IPS-15b (cell line): ENCODE results near the gene SIL1.
"Not testable (repeated sequence)": the region's sequence is repeated elsewhere in the genome, so short reads cannot be mapped to it uniquely, and the experiment has no call there.

ENCODE experiments used
- H3K27me3 ChIP-seq: one replicate; pipeline ENCODE4 v1.6.1; 2013; ENCODE audit warnings: low read length; ENCODE audit not compliant: control insufficient read depth, insufficient read depth
- H3K36me3 ChIP-seq: one replicate; pipeline ENCODE4 v1.6.1; 2013; ENCODE audit warnings: low read length; ENCODE audit not compliant: control insufficient read depth, insufficient read depth
- H3K4me1 ChIP-seq: one replicate; pipeline ENCODE4 v1.6.1; 2013; ENCODE audit warnings: mild to moderate bottlenecking, low read length; ENCODE audit not compliant: control insufficient read depth, insufficient read depth
- H3K4me3 ChIP-seq: one replicate; pipeline ENCODE4 v1.5.1; 2013; ENCODE audit warnings: low read depth, low read length
- H3K9ac ChIP-seq: one replicate; pipeline ENCODE4 v1.6.1; 2013; ENCODE audit warnings: low read depth, mild to moderate bottlenecking, low read length
- H3K9me3 ChIP-seq: one replicate; pipeline ENCODE4 v1.6.1; 2013; ENCODE audit warnings: mild to moderate bottlenecking, low read length; ENCODE audit not compliant: control insufficient read depth, insufficient read depth

SIL1 gene

GRCh38 chr5:139076111-139076510, 122.1 kb downstream of the SIL1 start:
- Histone ChIP-seq H3K4me1 (no peaks in the 10 kb centered on the region), H3K9ac (no peak overlapping the region), H3K36me3 (no peaks in the 10 kb centered on the region), H3K9me3 (no peaks in the 10 kb centered on the region), H3K4me3 (no peak overlapping the region), H3K27me3 (no peaks in the 10 kb centered on the region)

GRCh38 chr5:139075066-139076050, 122.8 kb downstream of the SIL1 start:
- Histone ChIP-seq H3K4me1 (no peaks in the 10 kb centered on the region), H3K27me3 (no peaks in the 10 kb centered on the region), H3K36me3 (no peaks in the 10 kb centered on the region), H3K9ac (no peak overlapping the region), H3K4me3 (no peak overlapping the region), H3K9me3 (no peaks in the 10 kb centered on the region)

GRCh38 chr5:139073956-139074355, 124.2 kb downstream of the SIL1 start:
- H3K4me1 ChIP-seq, H3K9ac ChIP-seq, H3K4me3 ChIP-seq, H3K36me3 ChIP-seq, H3K27me3 ChIP-seq, H3K9me3 ChIP-seq: not testable (repeated sequence)

GRCh38 chr5:139068494-139069151, 129.5 kb downstream of the SIL1 start:
- H3K36me3 ChIP-seq = no peaks in the 10 kb centered on the region
- no peaks in the 10 kb centered on the region for H3K27me3 ChIP-seq
- H3K9ac ChIP-seq = no peak overlapping the region
- H3K4me3 ChIP-seq = no peak overlapping the region
- no peaks in the 10 kb centered on the region for H3K4me1 ChIP-seq
- no peaks in the 10 kb centered on the region for H3K9me3 ChIP-seq

GRCh38 chr5:139068060-139068459, 130.1 kb downstream of the SIL1 start:
- no peak overlapping the region for H3K4me3 ChIP-seq
- no peaks in the 10 kb centered on the region for H3K36me3 ChIP-seq
- H3K9ac ChIP-seq = no peak overlapping the region
- no peaks in the 10 kb centered on the region for H3K27me3 ChIP-seq
- H3K9me3 ChIP-seq = no peaks in the 10 kb centered on the region
- no peaks in the 10 kb centered on the region for H3K4me1 ChIP-seq

GRCh38 chr5:139065306-139065705, 132.9 kb downstream of the SIL1 start:
- H3K9me3 ChIP-seq = no peaks in the 10 kb centered on the region
- peaks cover 5% of the 10 kb centered on the region for H3K4me1 ChIP-seq
- no peak overlapping the region for H3K9ac ChIP-seq
- H3K27me3 ChIP-seq = no peaks in the 10 kb centered on the region
- no peak overlapping the region for H3K4me3 ChIP-seq
- no peaks in the 10 kb centered on the region for H3K36me3 ChIP-seq

GRCh38 chr5:139064613-139065012, 133.6 kb downstream of the SIL1 start:
- Histone ChIP-seq H3K27me3 (no peaks in the 10 kb centered on the region), H3K9ac (no peak overlapping the region)

GRCh38 chr5:139063664-139064054, 134.5 kb downstream of the SIL1 start:
- Histone ChIP-seq H3K36me3 (no peaks in the 10 kb centered on the region), H3K9me3 (no peaks in the 10 kb centered on the region), H3K9ac (no peak overlapping the region), H3K4me1 (peaks cover 5% of the 10 kb centered on the region), H3K4me3 (no peak overlapping the region), H3K27me3 (no peaks in the 10 kb centered on the region)

More at GRCh38 chr5:139064613-139065012, 133.6 kb downstream of the SIL1 start:
- Histone ChIP-seq H3K4me3 (no peak overlapping the region), H3K4me1 (peaks cover 5% of the 10 kb centered on the region), H3K36me3 (no peaks in the 10 kb centered on the region), H3K9me3 (no peaks in the 10 kb centered on the region)

GRCh38 chr5:139062910-139063663, 135.1 kb downstream of the SIL1 start:
- Histone ChIP-seq H3K4me3 (no peak overlapping the region), H3K36me3 (no peaks in the 10 kb centered on the region), H3K4me1 (peaks cover 5% of the 10 kb centered on the region), H3K9ac (no peak overlapping the region), H3K9me3 (no peaks in the 10 kb centered on the region), H3K27me3 (no peaks in the 10 kb centered on the region)

- Histone ChIP-seq H3K36me3 (no peaks in the 10 kb centered on the region), H3K9ac (no peak overlapping the region), H3K4me3 (no peak overlapping the region), H3K4me1 (peaks cover 5% of the 10 kb centered on the region), H3K9me3 (no peaks in the 10 kb centered on the region), H3K27me3 (no peaks in the 10 kb centered on the region)
Observed at GRCh38 chr5:139061856-139062255, 136.3 kb downstream of the SIL1 start.

GRCh38 chr5:139061274-139061673, 136.9 kb downstream of the SIL1 start:
- Histone ChIP-seq H3K9ac (no peak overlapping the region), H3K36me3 (no peaks in the 10 kb centered on the region), H3K4me3 (no peak overlapping the region), H3K4me1 (peaks cover 5% of the 10 kb centered on the region), H3K27me3 (no peaks in the 10 kb centered on the region), H3K9me3 (no peaks in the 10 kb centered on the region)
